Mucosa of rectum (tissue), 2 donors: Measurements from ENCODE around the gene TMIGD1.
"Not testable (repeated sequence)": the region's sequence is repeated elsewhere in the genome, so short reads cannot be mapped to it uniquely, and the experiment has no call there.

ENCODE experiments used
- H3K27ac ChIP-seq, 2 donors: one replicate each; pipeline ENCODE4 v1.7.0; 2013; ENCODE audit warnings: inconsistent platforms in 2 of 2, low read depth in 2 of 2, low read length in 2 of 2
- H3K27me3 ChIP-seq, 2 donors: one replicate each; pipeline ENCODE4 v1.7.0; 2013; ENCODE audit warnings: low read length in 2 of 2; ENCODE audit not compliant: control insufficient read depth in 2 of 2, insufficient read depth in 2 of 2
- H3K36me3 ChIP-seq, 2 donors: one replicate each; pipeline ENCODE4 v1.7.0; 2013; ENCODE audit warnings: low read length in 2 of 2; ENCODE audit not compliant: control insufficient read depth in 2 of 2, insufficient read depth in 2 of 2
- H3K4me1 ChIP-seq, 2 donors: one replicate each; pipeline ENCODE4 v1.7.0; 2013; ENCODE audit warnings: low read length in 2 of 2, mild to moderate bottlenecking in 1 of 2; ENCODE audit not compliant: control insufficient read depth in 2 of 2, insufficient read depth in 2 of 2
- H3K4me3 ChIP-seq, 2 donors: one replicate each; pipeline ENCODE4 v1.7.0; 2013; ENCODE audit warnings: low read length in 2 of 2
- H3K9ac ChIP-seq, 2 donors: one replicate each; pipeline ENCODE4 v1.7.0; 2013; ENCODE audit warnings: low read length in 2 of 2, low read depth in 1 of 2, mild to moderate bottlenecking in 1 of 2
- H3K9me3 ChIP-seq, 2 donors: one replicate each; pipeline ENCODE4 v1.7.0; 2013; ENCODE audit warnings: low read length in 2 of 2; ENCODE audit not compliant: control insufficient read depth in 2 of 2
- donor health status: healthy.
- donor health status: Normal muscosa, but diverticular disease.

The TMIGD1 gene

DNA sequence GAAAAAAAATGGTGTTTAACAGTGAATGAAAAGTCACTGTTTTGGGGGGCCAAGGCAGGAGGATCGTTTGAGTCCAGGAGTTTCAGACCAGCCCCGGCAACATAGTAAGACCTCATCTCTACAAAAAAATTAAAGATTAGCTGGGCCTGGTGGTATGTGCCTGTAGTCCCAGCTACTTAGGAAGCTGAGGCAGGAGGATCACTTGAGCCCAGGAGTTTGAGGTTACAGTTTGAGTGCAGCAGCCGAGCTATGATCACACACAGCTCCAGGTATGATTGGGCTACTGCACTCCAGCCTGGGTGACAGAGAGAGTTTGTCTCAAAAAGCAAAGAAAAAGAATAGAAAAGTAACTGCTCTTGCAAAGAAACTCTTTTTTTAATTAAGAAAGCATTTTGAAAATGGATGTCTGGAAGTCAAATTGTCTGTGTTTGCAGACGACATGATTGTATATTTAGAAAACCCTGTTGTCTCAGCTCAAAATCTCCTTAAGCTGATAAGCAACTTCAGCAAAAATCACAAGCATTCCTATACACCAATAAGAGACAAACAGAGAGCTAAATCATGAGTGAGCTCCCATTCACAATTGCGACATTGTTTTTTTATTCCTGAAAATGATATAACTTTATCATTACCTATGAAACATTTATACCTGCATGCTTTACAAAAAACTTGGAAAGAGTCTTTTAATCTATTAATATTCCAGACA lies 24.4 kb upstream of the TMIGD1 start:
- no peaks in the 10 kb centered on the region for H3K4me1 ChIP-seq
- H3K27ac ChIP-seq = no peak overlapping the region
- H3K36me3 ChIP-seq = no peaks in the 10 kb centered on the region
- H3K9me3 ChIP-seq = peaks cover 0 to 2% of the 10 kb centered on the region in 2 donors
- no peaks in the 10 kb centered on the region for H3K27me3 ChIP-seq
- H3K9ac ChIP-seq = no peak overlapping the region
- no peak overlapping the region for H3K4me3 ChIP-seq

DNA sequence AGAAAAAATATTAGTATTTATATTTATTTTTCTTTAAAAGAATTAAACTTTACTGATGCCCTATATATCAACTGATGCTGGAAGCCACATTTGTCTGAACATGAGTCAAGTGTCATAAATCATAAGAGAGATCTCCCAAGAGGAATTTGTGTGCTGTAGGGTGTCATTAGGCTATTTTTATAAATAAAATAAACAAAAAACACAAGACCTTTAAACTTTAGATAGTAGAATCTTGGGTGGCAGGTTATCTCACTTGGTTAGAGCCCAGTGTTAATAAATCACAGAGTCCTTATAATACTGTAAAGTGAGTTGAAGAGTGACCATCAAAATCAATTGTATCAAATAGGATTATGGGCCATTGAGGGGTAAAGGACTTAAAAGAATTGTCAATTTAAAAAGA lies 23.6 kb upstream of the TMIGD1 start:
- Histone ChIP-seq H3K27ac (no peak overlapping the region), H3K4me3 (no peak overlapping the region), H3K27me3 (no peaks in the 10 kb centered on the region), H3K4me1 (no peaks in the 10 kb centered on the region), H3K36me3 (no peaks in the 10 kb centered on the region), H3K9ac (no peak overlapping the region), H3K9me3 (peaks cover 0 to 2% of the 10 kb centered on the region in 2 donors)

DNA sequence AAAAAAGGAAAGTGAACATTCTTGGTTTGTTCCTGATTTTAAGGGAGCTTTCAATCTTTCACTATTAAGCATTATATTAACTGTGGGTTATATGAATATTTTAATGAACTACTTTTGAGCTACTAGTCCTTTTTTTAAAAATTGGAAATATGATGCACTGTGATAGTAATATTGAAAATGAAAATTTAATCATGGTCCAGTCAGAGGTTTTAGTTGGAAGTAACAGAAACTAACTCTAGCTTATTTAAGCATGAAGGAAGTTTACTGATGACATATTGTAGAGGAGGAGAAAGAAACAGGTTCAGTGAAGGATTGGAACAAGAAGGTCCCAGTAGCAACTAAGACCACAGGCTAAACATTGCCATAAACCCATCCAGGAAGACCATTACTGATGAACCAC lies 20.8 kb upstream of the TMIGD1 start:
- no peaks in the 10 kb centered on the region for H3K4me1 ChIP-seq
- H3K27ac ChIP-seq = no peak overlapping the region
- H3K27me3 ChIP-seq = no peaks in the 10 kb centered on the region
- H3K9ac ChIP-seq = no peak overlapping the region
- H3K36me3 ChIP-seq = no peaks in the 10 kb centered on the region
- no peaks in the 10 kb centered on the region for H3K9me3 ChIP-seq
- H3K4me3 ChIP-seq = no peak overlapping the region

DNA sequence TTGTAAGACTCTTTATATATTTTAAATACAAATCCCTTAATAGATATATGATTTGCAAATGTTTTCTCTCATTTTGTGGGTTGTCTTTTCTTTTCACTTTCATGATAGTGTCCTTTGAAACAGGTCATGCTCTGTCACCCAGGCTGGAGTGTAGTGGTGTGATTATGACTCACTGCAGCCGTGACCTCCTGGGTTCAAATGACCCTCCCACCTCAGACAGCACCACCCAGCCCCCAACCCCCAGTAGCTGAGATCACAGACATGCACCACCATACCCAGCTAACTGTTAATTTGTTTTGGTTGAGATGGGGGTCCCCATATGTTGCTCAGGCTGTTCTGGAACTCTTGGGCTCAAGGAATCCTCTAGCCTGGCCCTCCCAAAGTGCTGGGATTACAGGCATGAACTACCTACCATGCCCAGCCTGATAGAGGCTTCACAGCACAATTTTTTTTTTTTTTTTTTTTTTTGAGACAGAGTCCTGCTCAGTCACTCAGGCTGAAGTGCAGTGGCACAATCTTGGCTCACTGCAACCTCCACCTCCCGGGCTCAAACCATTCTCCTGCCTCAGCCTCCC lies 18.5 kb upstream of the TMIGD1 start:
- Histone ChIP-seq H3K4me1 (no peaks in the 10 kb centered on the region), H3K9me3 (no peaks in the 10 kb centered on the region), H3K27me3 (no peaks in the 10 kb centered on the region), H3K4me3 (no peak overlapping the region), H3K36me3 (no peaks in the 10 kb centered on the region), H3K27ac (no peak overlapping the region), H3K9ac (no peak overlapping the region)

DNA sequence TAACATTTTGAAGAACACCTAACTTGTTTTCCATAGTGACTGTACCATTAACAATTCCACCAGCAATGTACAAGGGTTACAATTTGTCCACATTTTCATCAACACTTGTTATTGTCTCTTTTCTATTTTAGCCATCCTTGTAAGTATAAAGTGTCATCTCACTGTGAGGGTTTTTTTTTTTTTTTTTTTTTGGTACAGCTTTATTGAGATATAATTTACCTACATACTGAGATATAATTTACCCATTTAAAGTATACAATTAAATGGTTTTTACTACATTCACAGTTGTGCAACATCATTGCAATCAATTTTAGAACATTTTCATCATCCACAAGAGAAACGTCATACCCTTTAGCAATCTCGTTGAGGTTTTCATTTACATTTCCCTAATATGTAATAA lies 17.9 kb upstream of the TMIGD1 start:
- no peaks in the 10 kb centered on the region for H3K9me3 ChIP-seq
- no peaks in the 10 kb centered on the region for H3K36me3 ChIP-seq
- no peak overlapping the region for H3K27ac ChIP-seq
- no peaks in the 10 kb centered on the region for H3K4me1 ChIP-seq
- no peak overlapping the region for H3K4me3 ChIP-seq
- H3K27me3 ChIP-seq = no peaks in the 10 kb centered on the region
- H3K9ac ChIP-seq = no peak overlapping the region

DNA sequence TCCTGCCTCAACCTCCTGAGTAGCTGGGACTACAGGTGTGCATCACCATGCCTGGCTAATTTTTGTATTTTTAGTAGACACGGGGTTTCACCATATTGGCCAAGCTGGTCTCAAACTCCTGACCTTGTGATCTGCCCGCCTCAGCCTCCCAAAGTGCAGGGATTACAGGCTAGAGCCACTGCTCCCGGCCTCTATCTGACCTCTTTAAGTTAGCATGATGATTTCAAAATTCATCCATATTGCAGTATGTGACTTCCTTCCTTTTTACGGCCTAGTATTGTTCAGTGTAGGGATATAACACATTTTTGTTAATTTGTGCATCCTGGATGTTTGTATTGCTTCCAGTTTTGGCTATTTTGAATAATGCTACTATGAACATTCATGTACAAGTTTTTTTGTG lies 17.4 kb upstream of the TMIGD1 start:
- H3K4me1 ChIP-seq, H3K27me3 ChIP-seq, H3K27ac ChIP-seq, H3K36me3 ChIP-seq, H3K4me3 ChIP-seq, H3K9ac ChIP-seq, H3K9me3 ChIP-seq: not testable (repeated sequence)

DNA sequence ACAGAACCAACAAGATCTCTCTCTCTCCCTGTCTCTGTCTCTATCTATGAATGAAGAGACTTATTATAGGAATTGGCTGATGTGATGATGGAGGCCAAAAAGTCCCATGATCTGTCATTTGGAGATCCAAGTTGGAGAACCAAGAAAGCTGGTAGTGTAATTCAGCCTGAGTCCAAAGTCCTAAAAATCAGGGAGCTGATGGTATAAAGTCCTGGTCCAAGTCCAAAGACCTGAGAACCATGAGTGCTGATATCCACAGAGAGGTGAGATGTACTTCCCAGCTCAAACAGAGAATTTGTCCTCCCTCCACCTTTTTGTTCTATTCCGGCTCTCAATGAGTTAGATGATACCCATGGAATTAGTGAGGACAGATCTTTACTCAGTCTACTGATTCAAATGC lies 15.4 kb upstream of the TMIGD1 start:
- H3K4me1 ChIP-seq = peaks cover 13 to 14% of the 10 kb centered on the region in 2 donors
- H3K27me3 ChIP-seq = no peaks in the 10 kb centered on the region
- H3K27ac ChIP-seq = no peak overlapping the region
- H3K4me3 ChIP-seq = no peak overlapping the region
- no peak overlapping the region for H3K9ac ChIP-seq
- H3K9me3 ChIP-seq = no peaks in the 10 kb centered on the region
- no peaks in the 10 kb centered on the region for H3K36me3 ChIP-seq

DNA sequence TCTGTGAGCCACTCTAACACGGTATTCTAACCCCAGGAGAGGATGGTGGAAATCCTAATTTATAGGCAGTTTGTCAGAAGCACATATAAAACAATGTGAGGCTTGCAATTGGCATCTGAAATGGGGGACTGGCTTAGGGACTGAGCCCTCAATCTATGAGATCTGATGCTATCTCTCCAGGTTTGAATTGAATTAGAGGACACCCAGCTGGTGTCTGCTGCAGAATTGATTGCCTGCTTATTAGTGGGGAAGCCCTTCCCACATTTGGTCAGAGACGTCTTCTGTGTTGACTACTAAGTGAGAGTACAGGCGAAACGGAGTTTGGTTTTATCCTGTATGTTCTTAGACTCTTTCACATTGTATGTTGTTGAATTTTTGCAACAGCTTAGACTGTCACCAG lies 13.6 kb upstream of the TMIGD1 start:
- no peak overlapping the region for H3K27ac ChIP-seq

DNA sequence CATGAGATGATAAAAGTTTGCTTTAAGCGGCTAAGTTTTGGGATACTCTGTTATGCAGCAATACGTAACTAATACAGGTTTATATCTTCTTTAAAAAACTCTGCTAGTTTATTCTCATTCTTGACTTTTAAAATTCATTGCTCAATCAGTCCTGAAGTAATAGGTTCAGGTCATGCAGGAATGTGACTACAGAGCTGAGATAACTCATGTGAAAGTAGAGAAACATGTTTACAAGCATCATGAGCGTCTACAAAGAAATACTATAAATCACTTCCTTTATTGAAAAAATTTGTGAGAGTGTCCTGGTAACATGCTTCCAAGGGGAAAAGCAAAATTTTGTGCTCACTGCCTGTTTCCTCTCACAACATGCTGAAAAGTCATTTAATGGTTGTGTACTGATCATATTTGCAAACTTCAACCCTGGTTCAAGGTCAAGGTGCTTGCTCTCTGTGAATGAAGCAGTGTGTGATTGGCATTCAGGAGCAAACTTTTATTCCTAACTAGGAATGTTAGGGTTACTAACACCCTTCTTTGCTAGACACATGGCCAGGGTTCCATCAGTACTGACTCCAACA lies 12.5 kb upstream of the TMIGD1 start:
- peak overlapping the region; percentile 91 to 95 for H3K27ac ChIP-seq
- H3K4me1 ChIP-seq = peaks cover 20 to 21% of the 10 kb centered on the region in 2 donors
- no peaks in the 10 kb centered on the region for H3K9me3 ChIP-seq
- H3K27me3 ChIP-seq = no peaks in the 10 kb centered on the region
- no peak overlapping the region for H3K4me3 ChIP-seq
- no peak overlapping the region for H3K9ac ChIP-seq
- no peaks in the 10 kb centered on the region for H3K36me3 ChIP-seq

More for the DNA sequence above, 13.6 kb upstream of the TMIGD1 start:
- no peaks in the 10 kb centered on the region for H3K27me3 ChIP-seq
- no peak overlapping the region for H3K4me3 ChIP-seq
- H3K9ac ChIP-seq = no peak overlapping the region
- H3K36me3 ChIP-seq = no peaks in the 10 kb centered on the region
- peaks cover 20 to 21% of the 10 kb centered on the region in 2 donors for H3K4me1 ChIP-seq
- H3K9me3 ChIP-seq = no peaks in the 10 kb centered on the region

DNA sequence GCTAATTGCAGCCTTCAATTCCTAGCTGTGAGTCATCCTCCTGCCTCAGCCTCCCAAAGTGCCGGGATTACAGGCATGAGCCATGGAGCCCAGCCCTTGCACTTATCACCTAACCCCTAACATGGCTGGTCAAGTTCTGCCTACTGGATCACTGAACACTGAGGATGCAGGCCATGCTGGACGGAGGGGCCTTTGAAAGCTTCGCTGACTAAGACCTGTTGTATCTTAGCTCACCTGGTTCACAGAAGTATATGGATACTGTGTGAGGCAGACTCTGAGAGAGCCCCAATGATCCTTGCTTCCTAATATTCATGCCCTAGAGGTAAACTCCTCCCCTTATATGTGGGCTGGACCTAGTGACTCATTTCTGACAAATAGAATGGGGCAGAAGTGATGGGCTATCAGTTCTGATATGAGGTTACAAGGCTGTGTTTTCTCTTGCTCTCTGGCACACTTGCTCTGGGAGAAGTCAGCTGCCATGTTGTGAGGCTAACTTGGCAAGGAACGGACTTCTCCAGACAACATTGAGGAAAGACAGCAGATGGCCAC lies 11.7 kb upstream of the TMIGD1 start:
- Histone ChIP-seq H3K4me1 (peaks cover 21 to 25% of the 10 kb centered on the region in 2 donors), H3K4me3 (no peak overlapping the region), H3K27ac (peak overlapping the region; percentile 91 to 95), H3K9ac (peak overlapping the region in 1 of 2 donors; percentile 32), H3K36me3 (no peaks in the 10 kb centered on the region), H3K9me3 (no peaks in the 10 kb centered on the region), H3K27me3 (no peaks in the 10 kb centered on the region)
